Endothelial cell of umbilical vein (primary cell): ENCODE data around the gene ESPNL. TPM values are rescaled to one million over a fixed set of nuclear protein-coding genes. Genes with fewer than 3 reads are reported as not detected.

Experiments
- BruUV-seq: library from RNA; stranded (reverse); fragments of 400-500 nt; replicated peaks from 2 replicates; lab custom pipeline; 2021; lab: Mats Ljungman, UMichigan
- CTCF ChIA-PET: fragments of 300-600, 350-600 bp; sonication (Branson Sonifier 250); formaldehyde crosslinking; loops from one replicate; lab custom pipeline; 2021; ENCODE audit warnings: antibody characterized with exemption, inconsistent platforms; lab: Charles Lee
- POLR2A ChIA-PET: fragments of 300-600, 350-600 bp; sonication (Branson Sonifier 250); formaldehyde crosslinking; loops from one replicate; lab custom pipeline; 2021; ENCODE audit warnings: antibody characterized with exemption, inconsistent platforms; lab: Charles Lee
- DNase-seq: peaks from one replicate; pipeline ENCODE4 v3.0.0-alpha.2; 2011; ENCODE audit warnings: low read depth, low spot score
- FAIRE-seq: peaks from 2 replicates; lab custom pipeline; 2011; peaks lifted over from hg19 to GRCh38; lab: Jason Lieb, UNC
- H2AFZ ChIP-seq: 2 replicates; pipeline ENCODE4 v1.6.0; 2012; ENCODE audit warnings: low read depth, low read length, control low read depth, inconsistent platforms
- H3K27ac ChIP-seq: 2 replicates; pipeline ENCODE4 v1.5.1; 2011; ENCODE audit warnings: low read depth, mild to moderate bottlenecking, control low read depth, low read length, moderate library complexity; ENCODE audit not compliant: insufficient read depth
- H3K27me3 ChIP-seq, 2 experiments: 2 replicates each; pipeline versions ENCODE4 v1.6.0 to v1.6.1; 2011; ENCODE audit warnings: low read length in 2 of 2, mixed read lengths in 1 of 2; ENCODE audit not compliant: control insufficient read depth in 2 of 2, insufficient read depth in 2 of 2
- H3K36me3 ChIP-seq, 2 experiments: 2 replicates in 1 of 2; 3 replicates in 1 of 2; pipeline ENCODE4 v1.5.1; 2011; ENCODE audit warnings: low read length in 2 of 2, mild to moderate bottlenecking in 1 of 2, moderate library complexity in 1 of 2; ENCODE audit not compliant: control insufficient read depth in 2 of 2, insufficient read depth in 2 of 2; ENCODE audit errors: extremely low read depth in 1 of 2
- H3K4me1 ChIP-seq: 3 replicates; pipeline ENCODE4 v1.5.1; 2011; ENCODE audit warnings: mild to moderate bottlenecking, low read length; ENCODE audit not compliant: control insufficient read depth, insufficient read depth; ENCODE audit errors: extremely low read depth
- H3K4me2 ChIP-seq: 2 replicates; pipeline ENCODE4 v1.6.1; 2011; ENCODE audit warnings: low read length, control low read depth, mixed read lengths; ENCODE audit not compliant: insufficient read depth
- H3K4me3 ChIP-seq, 3 experiments: fragments of 200-600 bp in 1 of 3; sonication (generic), shearing (Covaris generic) in 1 of 3; replicated peaks in 1 of 3; 2 replicates each; pipeline ENCODE4 v1.5.1; 2011 to 2016; ENCODE audit warnings: control low read depth in 3 of 3, low read length in 3 of 3, mild to moderate bottlenecking in 2 of 3, inconsistent platforms in 1 of 3, low read depth in 1 of 3, moderate library complexity in 1 of 3; ENCODE audit not compliant: insufficient read depth in 1 of 3
- H3K79me2 ChIP-seq: 2 replicates; pipeline ENCODE4 v1.6.0; 2012; ENCODE audit warnings: low read length, inconsistent platforms; ENCODE audit not compliant: control insufficient read depth, insufficient read depth
- H3K9ac ChIP-seq: replicated peaks from 2 replicates; pipeline ENCODE3; 2011; ENCODE audit warnings: low read length, control low read depth; ENCODE audit not compliant: insufficient read depth; ENCODE audit errors: extremely low read depth
- H3K9me1 ChIP-seq: replicated peaks from 3 replicates; pipeline ENCODE4 v1.6.0; 2011; ENCODE audit warnings: mild to moderate bottlenecking, low read length; ENCODE audit not compliant: control insufficient read depth, insufficient read depth; ENCODE audit errors: extremely low read depth
- H3K9me3 ChIP-seq: replicated peaks from 2 replicates; pipeline ENCODE4 v1.5.1; 2012; ENCODE audit warnings: low read length, inconsistent platforms; ENCODE audit not compliant: control insufficient read depth, insufficient read depth
- H4K20me1 ChIP-seq: replicated peaks from 2 replicates; pipeline ENCODE3; 2011; ENCODE audit warnings: mild to moderate bottlenecking, low read length; ENCODE audit not compliant: control insufficient read depth, insufficient read depth; ENCODE audit errors: extremely low read depth
- EZH2 ChIP-seq: IDR thresholded peaks from 2 replicates; pipeline ENCODE4 v1.6.1; 2012; ENCODE audit warnings: borderline replicate concordance, low read depth, mild to moderate bottlenecking, moderate library complexity, low read length, inconsistent platforms; ENCODE audit not compliant: severe bottlenecking
- FOS ChIP-seq: IDR thresholded peaks from 2 replicates; pipeline ENCODE4 v1.6.1; 2011; ENCODE audit warnings: mild to moderate bottlenecking, low read length, moderate library complexity, borderline replicate concordance; ENCODE audit not compliant: insufficient read depth
- GATA2 ChIP-seq: IDR thresholded peaks from 2 replicates; pipeline ENCODE4 v1.7.0; 2011; ENCODE audit warnings: low read depth, mild to moderate bottlenecking, moderate library complexity, mixed read lengths, low read length; ENCODE audit not compliant: insufficient read length, insufficient read depth
- JUN ChIP-seq: IDR thresholded peaks from 2 replicates; pipeline ENCODE4 v1.6.1; 2011; ENCODE audit warnings: borderline replicate concordance, low read depth; ENCODE audit not compliant: insufficient read length, insufficient read depth
- MAX ChIP-seq: IDR thresholded peaks from 2 replicates; pipeline ENCODE4 v1.6.1; 2011; ENCODE audit not compliant: insufficient read depth, insufficient read length
- MYC ChIP-seq: IDR thresholded peaks from one replicate; pipeline ENCODE4 v1.6.1; 2011; ENCODE audit warnings: mild to moderate bottlenecking, low read depth, low read length
- POLR2A ChIP-seq: IDR thresholded peaks from 2 replicates; pipeline ENCODE4 v1.6.1; 2012; ENCODE audit warnings: low read depth, mild to moderate bottlenecking, control low read depth, low read length
- POLR2AphosphoS5 ChIP-seq: IDR thresholded peaks from 2 replicates; pipeline ENCODE4 v1.6.1; 2012; ENCODE audit warnings: low read depth, mild to moderate bottlenecking, control low read depth, low read length, moderate library complexity; ENCODE audit not compliant: insufficient read depth
- dilution Hi-C: fragments of 300-500 bp; cut with MboI; formaldehyde crosslinking; loops from one replicate; pipeline ENCODE4 v1.15.0; 2019; ENCODE audit warnings: low sequenced_read_pairs; ENCODE audit not compliant: extremely low pct_ligation_motif_present
- intact Hi-C: fragments of 100-400 bp; cut with micrococcal nuclease; formaldehyde crosslinking; loops from one replicate; pipeline ENCODE4 v1.10.0; 2022
- polyA plus RNA-seq, 4 experiments: library from polyadenylated mRNA; depleted of rRNA in 3 of 4; stranded (reverse) in 3 of 4; unstranded in 1 of 4; fragments of >200 nt; gene quantifications; 2 replicates each; pipeline versions ENCODE4 v1.2.1 to v1.2.3, GENCODE V29; 2011 to 2012; ENCODE audit warnings: missing spikeins in 1 of 4
- total RNA-seq: library from RNA; stranded (reverse); gene quantifications from 2 replicates; pipeline ENCODE4 v1.2.3, GENCODE V29; 2021

ESPNL gene
- total and polyA plus RNA-seq, 2 donors (not counting 3 experiments of a cell fraction or from before 2014, with no cell fraction given): not detected

GRCh38 chr2:238124488-238125126 lies 24.5 kb downstream of the ESPNL start:
- no peaks in the 10 kb centered on the region for H3K36me3 ChIP-seq
- no peaks in the 10 kb centered on the region for H3K9me1 ChIP-seq
- DNase-seq (no peak), FAIRE-seq (no peak)
- POLR2A ChIA-PET: no interaction called here
- H4K20me1 ChIP-seq: no peaks in the 10 kb centered on the region
- H3K9me3 ChIP-seq: no peaks in the 10 kb centered on the region
- no peak overlapping the region for H3K4me3 ChIP-seq
- H3K4me1 ChIP-seq: no peaks in the 10 kb centered on the region
- no peak overlapping the region for H3K9ac ChIP-seq
- dilution Hi-C loops (no loop called here), intact Hi-C loops (no loop called here)
- H2AFZ ChIP-seq: no peak overlapping the region
- CTCF ChIA-PET: no interaction called here
- H3K79me2 ChIP-seq: no peaks in the 10 kb centered on the region
- H3K27me3 ChIP-seq: peaks cover 1 to 2% of the 10 kb centered on the region in 2 experiments
- TF ChIP-seq POLR2A (no peak), POLR2AphosphoS5 (no peak), MAX (no peak), GATA2 (no peak), FOS (no peak), MYC (no peak), JUN (no peak), EZH2 (no peak)
- no peak overlapping the region for H3K27ac ChIP-seq
- BruUV-seq: no TSS peak
- H3K4me2 ChIP-seq: no peak overlapping the region
